Measurements from ENCODE around the gene HLA-DMA.

DNA sequence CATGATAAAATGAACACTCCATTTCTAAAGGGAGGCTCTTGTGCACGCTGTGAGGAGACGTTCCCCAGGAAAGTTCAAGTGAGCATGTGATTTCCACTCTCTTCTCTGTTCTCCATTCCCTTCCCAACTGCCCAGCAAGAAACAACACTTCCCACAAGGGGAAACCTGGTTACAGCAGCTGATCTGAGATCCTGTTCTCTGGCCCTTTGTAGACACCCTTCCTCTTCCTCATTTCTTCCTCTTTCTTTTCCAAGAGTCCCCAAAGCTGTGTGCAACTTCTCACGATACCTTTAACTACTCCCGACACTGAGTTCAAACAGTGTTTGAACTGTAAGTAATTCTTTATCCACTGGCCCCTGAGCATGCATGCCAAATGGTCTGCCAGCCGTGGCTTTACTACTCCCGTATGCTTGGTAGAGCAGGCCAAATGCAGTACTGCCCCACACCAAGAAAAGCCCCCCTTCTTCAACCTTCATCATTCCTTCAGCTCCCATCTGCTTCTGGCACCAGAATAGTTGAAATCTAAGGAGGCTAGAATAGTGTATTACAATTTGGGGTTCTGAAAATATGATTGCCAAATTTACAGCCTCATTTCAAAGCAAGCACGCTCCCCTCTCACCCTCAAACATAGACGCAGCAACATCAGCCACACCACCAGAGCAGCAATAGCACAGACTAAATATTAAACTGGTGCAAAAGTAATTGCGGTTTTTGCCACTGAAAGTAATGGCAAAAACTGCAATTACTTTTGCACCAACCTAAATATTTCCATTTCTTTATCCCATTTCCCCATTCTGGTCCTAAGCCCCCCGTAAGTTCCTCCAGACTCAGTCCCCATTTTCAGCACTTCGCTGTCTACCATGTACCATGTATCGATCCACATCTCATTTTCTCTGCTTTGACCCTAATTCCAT lies 16.4 kb downstream of the HLA-DMA start:
- TF ChIP-seq CTCF (IDR thresholded peaks at IDR 0.05) (no peak), ZFX (IDR thresholded peaks at IDR 0.05; ENCODE audit: borderline replicate concordance) (no peak)

Data from 22Rv1 (cell line).